GM12873 (cell line): ENCODE data around the gene MRPL27.

Source experiments
- CTCF ChIP-seq: IDR thresholded peaks from 2 replicates; pipeline ENCODE4 v1.5.1; 2012; ENCODE audit warnings: low read depth, mild to moderate bottlenecking, moderate library complexity, low read length, control low read depth; ENCODE audit not compliant: insufficient read depth; ENCODE audit errors: missing control alignments

Gene MRPL27

GRCh38 chr17:50352693-50353599, 20.0 kb downstream of the MRPL27 start:
- no peak for TF ChIP-seq CTCF

- no peak for TF ChIP-seq CTCF
Observed at GRCh38 chr17:50352072-50352692, 20.8 kb downstream of the MRPL27 start.

GRCh38 chr17:50350733-50351132, 22.3 kb downstream of the MRPL27 start:
- TF ChIP-seq CTCF = no peak

- no peak for TF ChIP-seq CTCF
Observed at GRCh38 chr17:50349243-50349600, 23.8 kb downstream of the MRPL27 start.

GRCh38 chr17:50348522-50349242, 24.3 kb downstream of the MRPL27 start:
- no peak for TF ChIP-seq CTCF

GRCh38 chr17:50347894-50348291, 25.1 kb downstream of the MRPL27 start:
- no peak for TF ChIP-seq CTCF

- TF ChIP-seq CTCF = no peak
Observed at GRCh38 chr17:50347117-50347893, 25.7 kb downstream of the MRPL27 start.
